GM19463 (cell line): ENCODE results near the gene CLUH.

Source experiments
- ATAC-seq: cut with Tn5 transposase; IDR thresholded peaks from one replicate; pipeline ENCODE4 v1.9.1; 2021; ENCODE audit warnings: mild to moderate bottlenecking, moderate library complexity; ENCODE audit not compliant: unreplicated experiment

CLUH gene, protein sequence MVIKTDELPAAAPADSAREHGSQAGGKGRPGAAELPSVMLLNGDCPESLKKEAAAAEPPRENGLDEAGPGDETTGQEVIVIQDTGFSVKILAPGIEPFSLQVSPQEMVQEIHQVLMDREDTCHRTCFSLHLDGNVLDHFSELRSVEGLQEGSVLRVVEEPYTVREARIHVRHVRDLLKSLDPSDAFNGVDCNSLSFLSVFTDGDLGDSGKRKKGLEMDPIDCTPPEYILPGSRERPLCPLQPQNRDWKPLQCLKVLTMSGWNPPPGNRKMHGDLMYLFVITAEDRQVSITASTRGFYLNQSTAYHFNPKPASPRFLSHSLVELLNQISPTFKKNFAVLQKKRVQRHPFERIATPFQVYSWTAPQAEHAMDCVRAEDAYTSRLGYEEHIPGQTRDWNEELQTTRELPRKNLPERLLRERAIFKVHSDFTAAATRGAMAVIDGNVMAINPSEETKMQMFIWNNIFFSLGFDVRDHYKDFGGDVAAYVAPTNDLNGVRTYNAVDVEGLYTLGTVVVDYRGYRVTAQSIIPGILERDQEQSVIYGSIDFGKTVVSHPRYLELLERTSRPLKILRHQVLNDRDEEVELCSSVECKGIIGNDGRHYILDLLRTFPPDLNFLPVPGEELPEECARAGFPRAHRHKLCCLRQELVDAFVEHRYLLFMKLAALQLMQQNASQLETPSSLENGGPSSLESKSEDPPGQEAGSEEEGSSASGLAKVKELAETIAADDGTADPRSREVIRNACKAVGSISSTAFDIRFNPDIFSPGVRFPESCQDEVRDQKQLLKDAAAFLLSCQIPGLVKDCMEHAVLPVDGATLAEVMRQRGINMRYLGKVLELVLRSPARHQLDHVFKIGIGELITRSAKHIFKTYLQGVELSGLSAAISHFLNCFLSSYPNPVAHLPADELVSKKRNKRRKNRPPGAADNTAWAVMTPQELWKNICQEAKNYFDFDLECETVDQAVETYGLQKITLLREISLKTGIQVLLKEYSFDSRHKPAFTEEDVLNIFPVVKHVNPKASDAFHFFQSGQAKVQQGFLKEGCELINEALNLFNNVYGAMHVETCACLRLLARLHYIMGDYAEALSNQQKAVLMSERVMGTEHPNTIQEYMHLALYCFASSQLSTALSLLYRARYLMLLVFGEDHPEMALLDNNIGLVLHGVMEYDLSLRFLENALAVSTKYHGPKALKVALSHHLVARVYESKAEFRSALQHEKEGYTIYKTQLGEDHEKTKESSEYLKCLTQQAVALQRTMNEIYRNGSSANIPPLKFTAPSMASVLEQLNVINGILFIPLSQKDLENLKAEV (N-terminal part only)

DNA sequence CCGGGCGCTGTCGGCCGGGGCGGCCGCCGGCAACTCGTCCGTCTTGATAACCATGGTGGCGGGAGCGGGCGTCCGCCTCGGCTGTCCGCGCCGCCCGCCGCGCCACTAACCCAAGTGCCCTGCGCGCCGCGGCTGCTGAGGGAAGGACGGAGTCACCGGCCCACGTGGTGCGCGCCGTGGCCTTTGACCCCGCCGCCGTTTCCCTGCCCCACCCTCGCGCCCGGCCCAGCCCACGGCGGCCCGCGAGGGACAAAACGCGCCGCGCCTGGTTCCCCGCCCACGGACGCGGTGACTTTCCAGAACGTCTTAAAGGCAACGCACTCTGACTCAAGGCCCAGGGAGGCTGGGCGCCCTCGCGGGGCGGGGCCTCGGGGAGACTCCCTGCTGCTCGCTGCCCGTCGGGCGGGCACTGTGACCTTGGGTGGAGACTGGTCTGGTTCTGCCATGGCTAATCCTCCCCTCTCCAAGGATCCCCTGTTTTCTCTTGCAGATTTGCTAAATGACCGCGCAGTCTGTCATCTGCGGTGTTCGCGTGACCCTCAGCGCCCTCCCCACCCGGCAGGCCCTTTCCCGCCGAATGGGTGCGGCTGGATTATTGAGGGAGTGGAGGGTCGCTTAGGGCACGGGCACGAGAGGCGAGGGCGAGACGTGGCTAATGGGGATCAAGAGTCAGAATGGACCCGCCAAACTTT lies at the start of gene CLUH:
Gene CLUH, minus strand, starts transcription at position 157 of the 692 bp plus-strand sequence. Its CDS starts 103 bp downstream, at position 54.
- ATAC-seq = peak; percentile 67

DNA sequence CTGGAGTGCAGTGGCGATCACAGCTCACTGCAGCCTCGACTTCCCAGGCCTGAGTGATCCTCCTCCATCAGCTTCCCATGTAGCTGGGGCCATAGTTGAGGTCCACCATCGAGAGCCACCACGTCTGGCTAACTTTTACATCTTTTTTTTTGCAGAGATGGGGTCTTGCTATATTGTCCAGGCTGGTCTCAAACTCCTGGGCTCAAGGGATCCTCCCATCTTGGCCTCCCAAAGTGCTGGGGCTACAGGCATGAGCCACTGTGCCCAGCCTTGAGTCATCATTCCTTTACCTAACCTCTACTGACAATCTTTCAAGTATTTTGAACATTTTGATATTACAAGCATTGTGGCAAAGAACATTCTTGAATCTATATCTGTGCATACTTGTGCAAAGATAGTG lies 47.3 kb upstream of the CLUH start:
- ATAC-seq = no peak

DNA sequence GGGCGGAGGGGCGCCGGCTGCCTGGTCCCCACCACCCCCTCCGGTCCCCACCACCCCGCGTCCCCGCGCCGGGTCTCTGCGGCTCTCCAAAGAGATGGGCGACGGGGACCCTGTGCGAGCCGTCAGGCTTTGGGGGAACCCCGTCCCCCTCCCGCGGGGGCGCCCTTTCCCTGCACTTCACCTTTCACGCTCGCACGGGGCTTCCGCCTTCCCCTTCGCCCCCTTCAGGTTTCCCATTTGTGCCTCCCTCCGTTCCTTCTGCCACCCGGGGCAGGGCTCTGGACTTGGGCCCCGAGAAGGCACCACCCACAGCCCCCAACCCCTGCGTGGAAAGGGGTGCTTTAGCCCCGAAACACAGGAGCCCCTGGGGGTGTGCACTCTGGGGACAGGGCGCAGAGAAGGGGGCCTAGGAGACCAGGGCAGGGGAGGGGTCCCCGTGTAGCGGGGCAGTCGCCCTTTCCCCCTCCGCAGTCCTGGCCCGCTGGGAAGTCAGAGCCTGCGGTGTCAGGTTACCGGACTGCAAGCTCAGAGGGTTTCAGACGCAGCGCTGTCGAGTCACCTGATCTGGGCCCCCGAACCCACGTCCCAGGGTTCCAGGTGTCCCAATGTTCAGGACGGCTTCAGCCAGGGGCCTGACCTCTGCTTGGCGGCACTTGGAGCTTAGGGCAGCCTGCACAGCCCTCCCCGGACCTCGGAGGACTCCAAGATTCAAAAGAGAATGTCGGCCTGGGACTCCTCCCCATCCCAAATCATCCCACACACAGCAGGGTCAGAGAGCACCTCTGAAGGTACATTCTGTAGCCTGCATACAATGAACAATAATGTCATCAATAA lies 44.5 kb upstream of the CLUH start:
- no peak for ATAC-seq

DNA sequence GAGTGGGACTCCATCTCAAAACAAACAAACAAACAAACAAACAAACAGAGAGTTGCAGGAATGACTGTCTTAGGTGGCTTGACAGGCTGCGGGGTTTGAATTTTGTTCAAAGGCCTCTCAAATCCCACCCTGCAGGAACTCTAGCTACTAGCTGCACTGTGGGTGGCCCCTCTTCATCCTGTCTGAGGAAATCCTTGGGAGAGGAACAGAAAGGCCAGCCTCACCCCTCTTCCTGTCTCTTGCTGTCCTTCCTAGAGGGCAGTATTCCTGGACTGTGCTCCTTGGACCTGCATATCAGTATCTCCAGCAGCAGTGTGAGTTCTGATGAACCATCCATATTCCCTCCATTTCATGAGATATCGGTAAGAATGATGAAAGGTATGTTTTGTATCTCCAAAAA lies 39.9 kb upstream of the CLUH start:
- ATAC-seq = no peak

DNA sequence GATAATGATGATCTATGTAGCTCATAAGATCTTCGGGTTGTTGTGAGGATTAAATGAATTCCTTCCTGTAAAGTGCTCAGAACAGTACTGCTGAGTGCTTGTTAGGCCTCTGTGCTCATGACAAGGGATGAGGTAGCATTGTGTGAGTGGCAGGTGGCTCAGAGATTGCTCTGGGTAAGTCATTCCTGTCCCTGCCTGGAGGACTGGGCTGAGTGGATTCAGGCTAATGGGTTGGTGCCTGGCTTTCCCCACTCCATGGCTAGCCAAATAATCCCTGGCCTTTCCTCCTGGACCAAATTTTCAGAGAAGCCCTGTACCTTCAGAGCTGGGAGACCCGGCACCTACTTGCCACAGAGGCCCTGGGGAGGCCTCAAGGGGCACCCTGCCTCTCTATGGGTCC lies 39.2 kb upstream of the CLUH start:
- ATAC-seq = no peak

DNA sequence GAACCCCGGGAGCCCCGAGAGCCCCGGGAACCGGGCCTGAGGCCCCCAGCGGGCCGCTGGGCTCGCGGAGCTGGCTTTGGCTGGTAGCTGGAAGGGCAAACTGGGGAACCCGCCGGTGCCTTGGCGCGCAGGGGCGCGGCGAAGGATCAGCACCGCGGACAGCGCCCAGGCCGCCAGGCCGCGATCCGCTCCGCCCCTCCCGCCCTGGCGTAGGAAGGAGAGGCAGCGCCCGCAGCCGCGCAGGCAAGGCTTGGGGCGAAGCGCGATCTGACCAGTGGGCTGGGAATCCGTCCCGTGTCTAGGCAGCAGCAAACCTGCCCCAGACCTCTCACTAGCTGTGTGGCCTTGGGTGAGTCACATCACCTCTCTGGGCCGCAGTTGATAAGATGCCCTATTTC lies 38.2 kb upstream of the CLUH start:
- no peak for ATAC-seq

DNA sequence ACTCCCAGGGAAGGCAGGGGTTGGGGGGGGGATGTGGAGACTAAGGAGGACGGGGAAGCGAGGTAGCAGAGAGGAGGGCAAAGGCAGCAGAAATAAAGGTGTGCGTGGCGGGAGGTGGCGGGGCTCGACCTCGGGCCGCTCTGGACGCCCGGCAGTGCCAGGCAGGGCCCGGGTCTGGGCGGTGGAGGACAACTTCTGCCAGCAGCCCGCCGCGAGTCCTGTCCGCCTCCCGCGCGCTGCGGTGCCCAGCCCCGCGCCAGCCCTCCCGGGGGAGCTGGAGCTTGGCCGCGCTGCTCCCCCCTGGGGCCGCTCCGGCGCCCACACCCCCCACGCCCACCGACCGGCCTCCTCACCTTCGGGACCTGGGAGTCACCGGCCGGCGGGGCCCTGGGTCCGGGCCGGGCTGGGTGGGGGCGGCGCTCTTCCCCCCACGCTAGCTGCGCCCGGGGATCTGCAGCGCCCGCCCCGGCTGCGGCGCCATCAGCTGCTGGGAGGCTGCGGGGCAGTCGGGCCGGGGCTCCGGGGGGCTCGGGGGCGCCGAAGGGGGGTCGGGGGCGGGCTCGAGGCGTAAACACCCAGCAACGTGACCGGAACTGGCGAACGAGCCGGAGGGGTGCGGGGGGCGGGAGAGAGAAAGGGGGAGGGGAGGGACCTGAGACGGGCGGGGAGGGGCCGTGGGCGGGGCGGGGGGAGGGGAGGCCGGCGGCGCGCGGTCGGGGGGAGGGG lies 37.7 kb upstream of the CLUH start, which contains the start of gene CCDC92B:
Gene CCDC92B, minus strand, starts transcription at position 595 of the 726 bp plus-strand sequence. CDS start 14,507 bp downstream, outside the sequence.
- ATAC-seq = no peak

DNA sequence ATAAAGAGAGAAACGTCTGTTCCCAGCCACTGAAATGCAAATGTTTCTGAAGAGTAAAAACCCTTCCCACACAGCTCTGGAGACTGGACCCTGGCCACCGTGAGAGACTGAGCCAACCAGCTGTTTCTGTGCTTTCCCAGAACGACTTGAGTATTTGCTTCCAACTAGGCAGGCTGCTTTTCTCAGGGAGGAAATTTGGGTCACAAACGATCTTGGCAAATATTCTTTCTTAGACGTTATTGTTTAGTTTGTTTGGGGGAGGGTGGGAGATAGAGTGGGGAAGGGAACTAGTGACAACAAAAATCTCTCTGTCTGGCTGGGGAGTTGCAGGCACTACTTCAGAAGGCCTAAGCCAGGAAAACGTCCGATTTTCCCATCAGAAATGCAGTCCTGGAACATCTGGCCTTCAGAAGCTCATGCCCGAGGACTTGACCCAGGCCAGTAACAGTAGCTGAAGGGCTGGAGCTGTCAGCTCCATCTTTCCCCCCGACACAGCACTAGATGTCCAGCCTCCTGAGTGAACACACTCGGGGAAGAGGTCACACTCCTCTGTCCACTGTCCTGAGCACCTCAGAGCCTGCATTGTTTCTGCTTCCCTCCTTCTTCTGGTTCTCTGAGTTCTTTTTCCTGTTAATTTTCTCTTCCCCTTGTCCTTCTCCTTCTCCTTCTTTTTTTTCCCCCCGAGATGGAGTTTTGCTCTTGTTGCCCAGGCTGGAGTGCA lies 33.9 kb upstream of the CLUH start:
- no peak for ATAC-seq

DNA sequence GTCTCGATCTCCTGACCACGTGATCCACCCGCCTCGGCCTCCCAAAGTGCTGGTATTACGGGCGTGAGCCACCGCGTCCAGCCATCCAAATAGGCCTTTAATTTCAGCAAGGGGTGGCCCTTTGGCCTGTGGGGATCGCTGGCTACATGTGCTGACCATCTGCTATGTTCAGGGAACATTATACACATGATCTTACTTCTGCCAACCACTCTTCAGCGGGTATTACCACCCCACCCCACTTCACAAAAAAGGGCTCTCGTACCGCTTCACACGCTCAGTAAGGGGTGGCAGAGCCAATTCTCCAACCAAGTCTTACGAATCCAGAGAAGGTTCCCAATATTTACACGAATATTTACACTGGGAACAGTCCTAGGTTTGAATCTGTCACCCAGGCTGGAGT lies 26.1 kb upstream of the CLUH start:
- ATAC-seq = no peak

DNA sequence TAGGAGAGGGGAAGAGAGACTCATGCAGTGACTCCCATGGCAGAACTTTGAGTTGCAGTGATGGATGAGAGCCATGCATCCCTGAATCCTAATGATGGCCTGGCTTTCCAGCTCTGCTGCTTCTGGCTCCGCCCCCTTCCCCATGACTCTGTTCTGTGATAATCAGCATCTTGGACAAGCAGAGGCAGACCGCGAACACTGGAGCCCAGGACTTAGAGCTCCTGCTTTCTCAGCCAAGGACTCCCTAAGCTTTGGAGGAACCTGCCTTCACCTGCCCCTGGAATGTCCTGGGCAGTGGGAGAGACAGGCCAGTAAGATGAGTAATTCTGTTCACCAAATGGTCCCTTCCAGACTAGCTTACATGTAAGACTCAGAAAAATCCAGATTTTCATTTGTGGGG lies 25.4 kb upstream of the CLUH start:
- ATAC-seq = no peak

DNA sequence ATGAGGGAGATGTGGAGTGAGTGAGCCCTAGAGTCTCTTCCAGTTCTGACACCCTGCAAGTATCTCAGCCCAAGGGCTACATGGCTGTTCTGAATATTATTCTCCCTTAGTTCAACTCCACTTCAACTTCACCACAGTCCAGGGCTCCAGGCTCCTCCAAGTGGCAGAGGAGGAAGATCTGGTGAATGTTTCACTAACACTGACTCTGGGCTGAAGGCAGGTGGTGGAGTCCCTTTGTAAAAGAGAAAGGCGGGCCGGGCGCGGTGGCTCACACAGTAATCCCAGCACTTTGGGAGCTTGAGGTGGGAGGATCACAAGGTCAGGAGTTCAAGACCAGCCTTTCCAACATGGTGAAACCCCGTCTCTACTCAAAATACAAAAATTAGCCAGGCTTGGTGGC lies 24.3 kb upstream of the CLUH start:
- no peak for ATAC-seq

DNA sequence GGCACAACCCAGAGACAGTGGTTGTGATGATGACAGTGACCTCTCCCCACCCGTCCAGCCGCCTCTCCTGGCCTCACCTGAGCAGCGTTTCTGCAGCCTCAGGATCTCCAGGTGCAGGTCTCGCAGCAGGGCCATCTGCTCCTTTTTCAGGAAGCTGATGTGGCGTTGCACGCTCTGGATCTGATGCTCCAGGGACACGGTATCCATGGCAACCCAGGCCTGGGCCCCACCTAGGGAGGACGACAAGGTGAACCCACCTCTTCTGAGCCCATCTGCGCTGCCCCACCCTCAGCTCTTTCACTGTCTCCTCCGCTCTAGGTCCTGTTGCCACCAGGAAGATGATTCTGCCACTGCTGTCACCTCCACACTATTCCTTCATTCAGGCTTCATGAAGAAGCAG lies 23.4 kb upstream of the CLUH start:
- no peak for ATAC-seq

DNA sequence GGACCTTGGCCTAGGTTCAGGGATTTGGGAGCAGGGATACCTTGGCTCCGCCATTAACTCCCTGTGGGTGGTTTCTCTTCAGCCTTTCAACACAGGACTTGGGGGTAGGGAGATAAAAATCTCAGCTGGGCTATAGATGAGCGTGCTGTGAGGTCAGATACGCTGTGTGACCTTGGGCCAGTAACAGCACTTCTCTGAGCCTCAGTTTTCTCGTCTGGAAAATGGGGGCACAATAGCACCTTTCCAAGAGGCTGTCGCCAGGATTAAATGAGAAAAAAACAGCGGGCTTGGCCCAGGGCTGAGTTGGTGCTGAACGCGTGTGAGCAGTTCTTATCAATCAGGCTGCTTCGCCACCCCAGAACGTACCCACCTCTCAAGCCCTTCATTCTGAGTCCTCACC lies 20.2 kb upstream of the CLUH start:
- ATAC-seq = no peak

DNA sequence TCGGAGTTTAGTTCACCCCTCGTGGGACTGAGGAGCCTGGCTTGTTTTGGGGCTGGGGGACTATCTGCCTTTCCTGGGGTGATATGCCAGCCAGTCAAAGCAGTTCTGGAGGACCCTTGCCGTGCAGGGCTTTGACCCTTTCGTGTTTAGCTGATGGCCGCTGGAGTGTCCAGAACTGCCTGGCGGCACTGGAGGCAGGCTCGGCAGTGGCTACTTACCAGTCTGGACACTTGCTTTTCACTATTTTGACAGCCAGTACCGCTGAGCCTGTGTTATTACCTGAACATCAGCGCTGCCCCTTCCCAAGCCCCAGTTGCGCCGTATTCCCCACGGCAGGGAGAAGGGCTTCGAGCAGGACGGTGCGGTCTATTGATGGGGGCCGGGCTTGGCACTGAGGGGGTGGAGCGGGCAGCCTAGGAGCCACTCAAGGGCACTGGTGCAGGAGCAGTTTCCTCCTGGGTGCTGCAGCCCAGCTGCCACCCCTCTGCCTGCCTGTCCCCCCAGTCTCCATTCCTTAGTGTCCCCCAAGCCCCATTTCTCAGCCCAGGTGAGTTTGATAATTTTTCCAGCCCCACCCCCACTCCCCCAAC lies 19.3 kb upstream of the CLUH start:
- no peak for ATAC-seq

DNA sequence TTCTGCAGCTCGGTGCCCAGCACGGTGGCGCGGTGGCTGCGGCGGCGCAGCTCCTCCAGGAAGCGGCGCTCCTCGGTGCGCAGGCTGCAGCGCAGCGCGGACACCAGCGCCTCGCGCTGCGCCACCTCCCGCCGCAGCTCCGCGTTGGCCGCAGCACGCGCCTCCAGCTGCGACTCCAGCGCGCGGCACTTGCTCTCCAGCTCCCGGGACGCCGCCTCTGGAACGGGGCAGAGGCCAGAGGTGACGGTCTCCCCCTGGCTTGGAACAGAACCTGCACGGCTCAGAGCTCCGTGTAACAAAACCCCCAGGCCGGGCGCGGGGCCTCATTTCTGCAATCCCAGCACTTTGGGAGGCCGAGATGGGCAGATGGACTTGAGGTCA lies 13.2 kb upstream of the CLUH start:
- ATAC-seq = no peak

DNA sequence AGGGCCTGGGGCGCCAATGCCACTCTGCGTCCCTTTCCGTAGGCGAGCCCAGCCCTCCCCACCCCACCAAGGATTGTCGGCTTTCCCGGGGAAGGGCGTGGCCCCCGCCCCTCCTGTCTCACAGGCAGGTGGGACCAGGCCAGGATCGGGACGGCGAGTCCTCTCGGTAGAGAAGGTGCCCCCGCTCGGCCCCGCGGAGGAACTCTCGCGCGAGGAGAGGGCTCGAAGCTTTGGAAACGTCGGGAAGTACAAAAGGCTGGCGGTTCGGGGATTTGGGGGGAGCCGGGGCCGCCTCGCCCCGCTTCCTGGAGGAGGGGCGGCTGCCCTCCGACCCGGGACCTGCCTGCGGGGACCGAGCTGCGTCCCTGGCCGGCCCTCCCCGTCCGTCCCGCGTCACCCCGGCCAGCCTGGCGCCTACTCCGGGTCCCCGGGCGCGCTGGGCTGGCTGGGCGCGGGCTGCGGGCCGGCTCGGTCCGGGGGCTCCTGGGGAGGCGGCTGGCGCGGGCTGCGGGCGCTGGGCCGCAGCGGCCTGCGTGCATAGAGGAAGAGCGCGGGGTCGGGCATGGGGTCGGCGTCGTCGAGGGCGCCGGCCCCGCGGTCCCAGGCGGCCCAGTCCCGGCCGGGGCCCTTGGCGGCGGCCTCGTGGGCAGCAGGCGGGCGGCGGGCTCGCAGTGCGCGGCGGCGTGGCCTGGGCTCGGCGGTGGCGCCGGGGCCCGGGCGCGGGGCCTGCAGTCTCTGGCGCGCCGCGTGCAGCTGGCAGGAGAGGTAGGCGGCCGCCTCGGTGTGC lies 12.6 kb upstream of the CLUH start:
- no peak for ATAC-seq

DNA sequence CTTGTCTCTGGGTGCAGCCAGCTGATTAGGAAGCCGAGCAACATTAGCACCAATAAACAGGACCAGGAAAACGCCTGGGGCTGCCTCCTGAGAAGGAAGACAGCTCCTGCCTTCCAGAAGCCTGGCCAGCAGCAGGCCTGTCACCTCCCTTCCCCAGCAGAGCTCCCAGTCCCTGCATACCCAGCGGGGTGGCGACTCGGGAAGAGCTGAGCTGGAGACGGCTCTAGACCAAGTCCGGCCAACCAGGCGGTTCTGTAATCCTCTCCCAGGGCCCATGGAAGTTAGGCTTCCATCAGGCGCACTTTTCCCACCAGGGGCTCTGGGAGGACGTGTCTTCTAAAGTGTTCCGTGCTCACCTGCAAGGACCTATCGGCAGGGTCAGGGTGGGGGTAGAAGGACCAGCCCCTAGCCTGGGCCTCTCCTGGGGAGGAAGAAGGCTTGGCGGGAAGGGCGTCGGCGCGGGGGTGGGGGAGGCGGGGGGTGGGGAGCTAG lies 12.0 kb upstream of the CLUH start:
- no peak for ATAC-seq
